Measurements from ENCODE around the gene FAM13A.

FAM13A gene

GRCh38 chr4:88725986-88726385, 331.0 kb downstream of the FAM13A start:
- in situ Hi-C loops (cut with MboI; ENCODE audit: low sequenced_read_pairs, unreplicated experiment) = no loop called here
- TF ChIP-seq CTCF (IDR thresholded peaks at IDR 0.05; ENCODE audit: borderline replicate concordance, control extremely low read depth, extremely low read depth, insufficient read depth, missing control alignments) = no peak
- DNase-seq (ENCODE audit: low spot score) = no peak

- in situ Hi-C loops (cut with MboI; ENCODE audit: low sequenced_read_pairs, unreplicated experiment) = no loop called here
- no peak for DNase-seq (ENCODE audit: low spot score)
- no peak for TF ChIP-seq CTCF (IDR thresholded peaks at IDR 0.05; ENCODE audit: borderline replicate concordance, control extremely low read depth, extremely low read depth, insufficient read depth, missing control alignments)
Observed at GRCh38 chr4:88725143-88725542, 331.8 kb downstream of the FAM13A start.

- no peak for DNase-seq (ENCODE audit: low spot score)
- TF ChIP-seq CTCF (IDR thresholded peaks at IDR 0.05; ENCODE audit: borderline replicate concordance, control extremely low read depth, extremely low read depth, insufficient read depth, missing control alignments) = no peak
- in situ Hi-C loops (cut with MboI; ENCODE audit: low sequenced_read_pairs, unreplicated experiment) = no loop called here
Observed at GRCh38 chr4:88724406-88724805, 332.6 kb downstream of the FAM13A start.

GRCh38 chr4:88722828-88723227, 334.2 kb downstream of the FAM13A start:
- TF ChIP-seq CTCF (IDR thresholded peaks at IDR 0.05; ENCODE audit: borderline replicate concordance, control extremely low read depth, extremely low read depth, insufficient read depth, missing control alignments) = no peak
- DNase-seq (ENCODE audit: low spot score) = no peak
- in situ Hi-C loops (cut with MboI; ENCODE audit: low sequenced_read_pairs, unreplicated experiment) = no loop called here

- in situ Hi-C loops (cut with MboI; ENCODE audit: low sequenced_read_pairs, unreplicated experiment) = no loop called here
- no peak for TF ChIP-seq CTCF (IDR thresholded peaks at IDR 0.05; ENCODE audit: borderline replicate concordance, control extremely low read depth, extremely low read depth, insufficient read depth, missing control alignments)
- no peak for DNase-seq (ENCODE audit: low spot score)
Observed at GRCh38 chr4:88722276-88722780, 334.7 kb downstream of the FAM13A start.

GRCh38 chr4:88720451-88721428, 336.2 kb downstream of the FAM13A start:
- DNase-seq (ENCODE audit: low spot score) = no peak
- in situ Hi-C loops (cut with MboI; ENCODE audit: low sequenced_read_pairs, unreplicated experiment) = no loop called here
- TF ChIP-seq CTCF (IDR thresholded peaks at IDR 0.05; ENCODE audit: borderline replicate concordance, control extremely low read depth, extremely low read depth, insufficient read depth, missing control alignments) = no peak

All from GM13976 (cell line).